Measurements from ENCODE around the gene WDR91. TPM values are rescaled to one million over a fixed set of nuclear protein-coding genes. Genes with fewer than 3 reads are reported as not detected.

Gene WDR91
- total and polyA plus RNA-seq, 4 donors = 5.8 to 19.0 (median 9.2) TPM

GRCh38 chr7:135169964-135170273 is 41.4 kb downstream of the WDR91 start:
- whole genome bisulfite sequencing = under 1% methylated on average over 17 of the region's 17 CpGs
- no peak for DNase-seq (ENCODE audit: low spot score)
- peaks cover 2 to 44% (median 25%) of the 10 kb centered on the region in 4 donors for H3K4me1 ChIP-seq (ENCODE audit: control insufficient read depth in 4 of 4, insufficient read depth in 4 of 4, low read length in 3 of 4)

GRCh38 chr7:135169141-135169963 is 42.0 kb downstream of the WDR91 start:
- Histone ChIP-seq H3K9me3 (ENCODE audit: control insufficient read depth in 4 of 4, low read length in 3 of 4) (no peaks in the 10 kb centered on the region), H3K9ac (ENCODE audit: low read depth in 1 of 2, low read length in 2 of 2) (peak overlapping the region; percentile 83 to 92), H3K27ac (ENCODE audit: low read depth in 1 of 2, low read length in 2 of 2) (peak overlapping the region; percentile 94 to 99), H3K4me3 (ENCODE audit: low read depth in 1 of 3, low read length in 3 of 3) (peak overlapping the region; percentile 69 to 87 (median 81)), H3K36me3 (ENCODE audit: control insufficient read depth in 4 of 4, insufficient read depth in 3 of 4, low read depth in 1 of 4, low read length in 3 of 4) (peaks cover 2 to 22% (median 10%) of the 10 kb centered on the region in 4 donors), H3K4me1 (ENCODE audit: control insufficient read depth in 4 of 4, insufficient read depth in 4 of 4, low read length in 3 of 4) (peaks cover 5 to 44% (median 25%) of the 10 kb centered on the region in 4 donors), H3K27me3 (ENCODE audit: control insufficient read depth in 4 of 4, insufficient read depth in 4 of 4, low read length in 3 of 4) (no peaks in the 10 kb centered on the region)
- WGBS = 48% methylated on average over 11 of the region's 11 CpGs
- TF ChIP-seq TAF1 (conservative IDR thresholded peaks at IDR 0.05) (no peak), FOXA1 (IDR thresholded peaks at IDR 0.05) (no peak), NR2F2 (IDR thresholded peaks at IDR 0.05) (peak; percentile 31), CTCF (IDR thresholded peaks at IDR 0.05; ENCODE audit: low read depth, low read length, missing input control) (peak; percentile 36), RAD21 (IDR thresholded peaks at IDR 0.05) (peak; percentile 62 to 71), YY1 (IDR thresholded peaks at IDR 0.05) (peak; percentile 36)
- DNase-seq (ENCODE audit: low spot score) = peak; percentile 62

More at GRCh38 chr7:135169964-135170273, 41.4 kb downstream of the WDR91 start:
- no peaks in the 10 kb centered on the region for H3K9me3 ChIP-seq (ENCODE audit: control insufficient read depth in 4 of 4, low read length in 3 of 4)
- H3K9ac ChIP-seq (ENCODE audit: low read depth in 1 of 2, low read length in 2 of 2) = peak overlapping the region; percentile 83 to 92
- H3K4me3 ChIP-seq (ENCODE audit: low read depth in 1 of 3, low read length in 3 of 3) = peak overlapping the region; percentile 69 to 87 (median 81)
- no peaks in the 10 kb centered on the region for H3K27me3 ChIP-seq (ENCODE audit: control insufficient read depth in 4 of 4, insufficient read depth in 4 of 4, low read length in 3 of 4)
- TF ChIP-seq EGR1 (IDR thresholded peaks at IDR 0.05; ENCODE audit: low read depth in 2 of 2) = no peak
- no peak for TF ChIP-seq GABPA (IDR thresholded peaks at IDR 0.05 in 1 of 2, conservative IDR thresholded peaks at IDR 0.05 in 1 of 2)
- TF ChIP-seq RXRA (IDR thresholded peaks at IDR 0.05) = no peak
- no peak for TF ChIP-seq TAF1 (conservative IDR thresholded peaks at IDR 0.05)
- no peak for TF ChIP-seq HNF4G (IDR thresholded peaks at IDR 0.05)
- no peak for TF ChIP-seq FOXA1 (IDR thresholded peaks at IDR 0.05)
- TF ChIP-seq SP1 (IDR thresholded peaks at IDR 0.05) = no peak
- H3K36me3 ChIP-seq (ENCODE audit: control insufficient read depth in 4 of 4, insufficient read depth in 3 of 4, low read depth in 1 of 4, low read length in 3 of 4) = peaks cover 0 to 16% (median 9%) of the 10 kb centered on the region in 4 donors
- H3K27ac ChIP-seq (ENCODE audit: low read depth in 1 of 2, low read length in 2 of 2) = peak overlapping the region; percentile 94 to 99

- Histone ChIP-seq H3K27ac (ENCODE audit: low read depth in 1 of 2, low read length in 2 of 2) (peak overlapping the region; percentile 94 to 99), H3K9ac (ENCODE audit: low read depth in 1 of 2, low read length in 2 of 2) (no peak overlapping the region), H3K27me3 (ENCODE audit: control insufficient read depth in 4 of 4, insufficient read depth in 4 of 4, low read length in 3 of 4) (no peaks in the 10 kb centered on the region), H3K36me3 (ENCODE audit: control insufficient read depth in 4 of 4, insufficient read depth in 3 of 4, low read depth in 1 of 4, low read length in 3 of 4) (peaks cover 2 to 24% (median 10%) of the 10 kb centered on the region in 4 donors), H3K9me3 (ENCODE audit: control insufficient read depth in 4 of 4, low read length in 3 of 4) (no peaks in the 10 kb centered on the region), H3K4me1 (ENCODE audit: control insufficient read depth in 4 of 4, insufficient read depth in 4 of 4, low read length in 3 of 4) (peaks cover 5 to 44% (median 25%) of the 10 kb centered on the region in 4 donors), H3K4me3 (ENCODE audit: low read depth in 1 of 3, low read length in 3 of 3) (no peak overlapping the region)
- 91% methylated on average over 13 of the region's 13 CpGs for WGBS
- no peak for DNase-seq (ENCODE audit: low spot score)
- TF ChIP-seq HNF4G (IDR thresholded peaks at IDR 0.05) (no peak), GABPA (IDR thresholded peaks at IDR 0.05 in 1 of 2, conservative IDR thresholded peaks at IDR 0.05 in 1 of 2) (no peak), FOXA1 (IDR thresholded peaks at IDR 0.05) (no peak), RXRA (IDR thresholded peaks at IDR 0.05) (no peak), TAF1 (conservative IDR thresholded peaks at IDR 0.05) (no peak)
These were observed 42.7 kb downstream of the WDR91 start for GRCh38 chr7:135168489-135169140.

Measured in liver (tissue), 9 donors.